HepG2 (cell line): Measurements from ENCODE around the gene TANC1. TPM values are rescaled to one million over a fixed set of nuclear protein-coding genes. Genes with fewer than 3 reads are reported as not detected.
A peak's percentile ranks its signal among the peaks of the same experiment; 100 is the strongest.

ENCODE experiments used
- CCDC6 ChIP-seq: sonication (generic); formaldehyde crosslinking; IDR thresholded peaks from 2 replicates; pipeline ENCODE4 v1.8.1; 2022; ENCODE audit warnings: mild to moderate bottlenecking, missing genetic modification reagents, moderate library complexity
- HNF4A ChIP-seq: sonication (generic); formaldehyde crosslinking; IDR thresholded peaks from 2 replicates; pipeline ENCODE4 v1.4.0; 2020; ENCODE audit warnings: missing genetic modification reagents
- RARA ChIP-seq: IDR thresholded peaks from 2 replicates; pipeline ENCODE4 v1.6.1; 2016; ENCODE audit warnings: missing genetic modification reagents, missing compliant biosample characterization
- ZBTB7B ChIP-seq: sonication (generic); formaldehyde crosslinking; IDR thresholded peaks from 2 replicates; pipeline ENCODE4 v1.4.0; 2020; ENCODE audit warnings: missing genetic modification reagents
- ZFX ChIP-seq: sonication (generic); formaldehyde crosslinking; IDR thresholded peaks from 2 replicates; pipeline ENCODE4 v1.4.0; 2020; ENCODE audit warnings: mild to moderate bottlenecking, low read depth, missing genetic modification reagents, moderate library complexity
- ZNF124 ChIP-seq: sonication (generic); formaldehyde crosslinking; IDR thresholded peaks from 2 replicates; pipeline ENCODE4 v1.4.0; 2020; ENCODE audit warnings: missing genetic modification reagents
- ZNF329 ChIP-seq: sonication (generic); formaldehyde crosslinking; IDR thresholded peaks from 2 replicates; pipeline ENCODE4 v1.9.0; 2021; ENCODE audit warnings: low read depth, mild to moderate bottlenecking, missing genetic modification reagents
- ZNF768 ChIP-seq: sonication (generic); formaldehyde crosslinking; IDR thresholded peaks from 2 replicates; pipeline ENCODE4 v1.4.0; 2020; ENCODE audit warnings: missing genetic modification reagents
- ZNF792 ChIP-seq: IDR thresholded peaks from 2 replicates; pipeline ENCODE4 v1.6.1; 2016
- ZSCAN12 ChIP-seq: sonication (generic); formaldehyde crosslinking; IDR thresholded peaks from 2 replicates; pipeline ENCODE4 v1.9.0; 2021; ENCODE audit warnings: mild to moderate bottlenecking, missing genetic modification reagents
- polyA plus RNA-seq, 8 experiments: library from polyadenylated mRNA; depleted of rRNA in 3 of 8; stranded (reverse) in 7 of 8; unstranded in 1 of 8; fragments of >200 nt; fragmentation: Illumina TruSeq in 4 of 8; extraction: Trizol in 4 of 8; gene quantifications; 2 replicates each; pipeline versions ENCODE4 v1.2.1 to v1.2.3, GENCODE V29; 2011 to 2016; ENCODE audit warnings: low read depth in 4 of 8, missing spikeins in 1 of 8, mixed read lengths in 1 of 8; ENCODE audit not compliant: insufficient read depth in 1 of 8
- total RNA-seq, 5 experiments: library from RNA; depleted of rRNA; stranded (reverse); fragments of >200 nt; fragmentation: Illumina TruSeq; extraction: Trizol; gene quantifications; 2 replicates each; pipeline ENCODE4 v1.2.3, GENCODE V29; 2016; ENCODE audit warnings: low read depth in 1 of 5
- TF ChIP-seq, protein P1 (sequence below), 2 experiments: sonication (generic) in 1 of 2; formaldehyde crosslinking in 1 of 2; IDR thresholded peaks; 2 replicates each; pipeline versions ENCODE4 v1.4.0 to v1.6.1; 2016 to 2020; ENCODE audit warnings: borderline replicate concordance in 1 of 2, low read depth in 1 of 2, mild to moderate bottlenecking in 1 of 2, missing genetic modification reagents in 1 of 2
- TF ChIP-seq, protein P2 (sequence below): sonication (generic); formaldehyde crosslinking; IDR thresholded peaks from 2 replicates; pipeline ENCODE4 v1.4.0; 2020; ENCODE audit warnings: mild to moderate bottlenecking, missing genetic modification reagents, borderline replicate concordance
- TF ChIP-seq, protein P3 (sequence below): sonication (generic); formaldehyde crosslinking; IDR thresholded peaks from 2 replicates; pipeline ENCODE4 v1.4.0; 2020; ENCODE audit warnings: mild to moderate bottlenecking, missing genetic modification reagents, borderline replicate concordance
- TF ChIP-seq, protein P4 (sequence below): sonication (generic); formaldehyde crosslinking; IDR thresholded peaks from 2 replicates; pipeline ENCODE4 v1.4.0; 2020; ENCODE audit warnings: missing genetic modification reagents
- TF ChIP-seq, protein P5 (sequence below): sonication (generic); formaldehyde crosslinking; IDR thresholded peaks from 2 replicates; pipeline ENCODE4 v1.8.0; 2022; ENCODE audit warnings: mild to moderate bottlenecking, missing genetic modification reagents; ENCODE audit not compliant: insufficient replicate concordance

TANC1 gene
- total and polyA plus RNA-seq, 2 of the 13 experiments (the other 11 are each of a cell fraction or from before 2014, with no cell fraction given), result 2.3 to 5.6 TPM

DNA sequence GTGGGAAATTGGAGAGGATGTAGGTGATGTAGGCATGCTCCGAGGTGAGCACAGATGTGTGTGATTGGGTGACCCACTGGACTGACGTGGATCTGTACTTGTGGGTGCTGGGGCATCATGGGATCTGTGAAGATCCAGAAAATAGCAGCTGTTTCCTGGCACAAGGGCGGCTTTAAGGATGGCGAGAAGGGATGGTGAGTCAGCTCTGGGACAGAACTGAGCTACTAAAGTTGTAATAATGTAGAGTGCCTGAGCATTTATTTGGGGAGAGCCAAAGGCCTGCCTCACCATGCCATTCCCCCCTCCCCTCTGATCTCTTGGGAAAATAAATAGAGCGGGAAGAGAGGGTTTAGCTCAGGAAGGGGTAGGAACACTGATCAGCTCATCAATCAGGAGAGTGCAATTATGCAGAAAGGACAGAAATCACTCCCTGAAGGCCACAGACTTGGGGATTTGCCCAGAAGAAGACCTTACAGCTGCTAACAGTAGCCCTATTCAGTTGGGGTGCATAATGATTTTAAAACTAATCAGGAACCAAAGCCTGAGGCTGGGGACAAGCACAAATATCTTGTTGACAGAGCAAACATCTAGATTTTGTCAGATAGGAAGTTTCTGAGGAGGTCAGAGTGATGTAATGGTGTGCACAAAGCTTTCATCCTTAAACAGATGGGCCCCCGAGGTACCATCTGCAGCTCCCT, 30.3 kb downstream of the TANC1 start (continued):
- TF ChIP-seq, protein P1, sequence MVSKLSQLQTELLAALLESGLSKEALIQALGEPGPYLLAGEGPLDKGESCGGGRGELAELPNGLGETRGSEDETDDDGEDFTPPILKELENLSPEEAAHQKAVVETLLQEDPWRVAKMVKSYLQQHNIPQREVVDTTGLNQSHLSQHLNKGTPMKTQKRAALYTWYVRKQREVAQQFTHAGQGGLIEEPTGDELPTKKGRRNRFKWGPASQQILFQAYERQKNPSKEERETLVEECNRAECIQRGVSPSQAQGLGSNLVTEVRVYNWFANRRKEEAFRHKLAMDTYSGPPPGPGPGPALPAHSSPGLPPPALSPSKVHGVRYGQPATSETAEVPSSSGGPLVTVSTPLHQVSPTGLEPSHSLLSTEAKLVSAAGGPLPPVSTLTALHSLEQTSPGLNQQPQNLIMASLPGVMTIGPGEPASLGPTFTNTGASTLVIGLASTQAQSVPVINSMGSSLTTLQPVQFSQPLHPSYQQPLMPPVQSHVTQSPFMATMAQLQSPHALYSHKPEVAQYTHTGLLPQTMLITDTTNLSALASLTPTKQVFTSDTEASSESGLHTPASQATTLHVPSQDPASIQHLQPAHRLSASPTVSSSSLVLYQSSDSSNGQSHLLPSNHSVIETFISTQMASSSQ (IDR thresholded peaks at IDR 0.05; ENCODE audit: low read depth), result no peak
- TF ChIP-seq, protein P1 (CRISPR knock-in tag; IDR thresholded peaks at IDR 0.05; ENCODE audit: borderline replicate concordance), result 0 out of 2 replicates have a peak, but pooled peaks have one; percentile 50
- peak; percentile 62 for TF ChIP-seq RARA
- no peak for TF ChIP-seq ZNF329
- TF ChIP-seq CCDC6 (CRISPR knock-in tag), result peak; percentile 68; the same call in 1 of the 2 replicates
- TF ChIP-seq, protein P2, sequence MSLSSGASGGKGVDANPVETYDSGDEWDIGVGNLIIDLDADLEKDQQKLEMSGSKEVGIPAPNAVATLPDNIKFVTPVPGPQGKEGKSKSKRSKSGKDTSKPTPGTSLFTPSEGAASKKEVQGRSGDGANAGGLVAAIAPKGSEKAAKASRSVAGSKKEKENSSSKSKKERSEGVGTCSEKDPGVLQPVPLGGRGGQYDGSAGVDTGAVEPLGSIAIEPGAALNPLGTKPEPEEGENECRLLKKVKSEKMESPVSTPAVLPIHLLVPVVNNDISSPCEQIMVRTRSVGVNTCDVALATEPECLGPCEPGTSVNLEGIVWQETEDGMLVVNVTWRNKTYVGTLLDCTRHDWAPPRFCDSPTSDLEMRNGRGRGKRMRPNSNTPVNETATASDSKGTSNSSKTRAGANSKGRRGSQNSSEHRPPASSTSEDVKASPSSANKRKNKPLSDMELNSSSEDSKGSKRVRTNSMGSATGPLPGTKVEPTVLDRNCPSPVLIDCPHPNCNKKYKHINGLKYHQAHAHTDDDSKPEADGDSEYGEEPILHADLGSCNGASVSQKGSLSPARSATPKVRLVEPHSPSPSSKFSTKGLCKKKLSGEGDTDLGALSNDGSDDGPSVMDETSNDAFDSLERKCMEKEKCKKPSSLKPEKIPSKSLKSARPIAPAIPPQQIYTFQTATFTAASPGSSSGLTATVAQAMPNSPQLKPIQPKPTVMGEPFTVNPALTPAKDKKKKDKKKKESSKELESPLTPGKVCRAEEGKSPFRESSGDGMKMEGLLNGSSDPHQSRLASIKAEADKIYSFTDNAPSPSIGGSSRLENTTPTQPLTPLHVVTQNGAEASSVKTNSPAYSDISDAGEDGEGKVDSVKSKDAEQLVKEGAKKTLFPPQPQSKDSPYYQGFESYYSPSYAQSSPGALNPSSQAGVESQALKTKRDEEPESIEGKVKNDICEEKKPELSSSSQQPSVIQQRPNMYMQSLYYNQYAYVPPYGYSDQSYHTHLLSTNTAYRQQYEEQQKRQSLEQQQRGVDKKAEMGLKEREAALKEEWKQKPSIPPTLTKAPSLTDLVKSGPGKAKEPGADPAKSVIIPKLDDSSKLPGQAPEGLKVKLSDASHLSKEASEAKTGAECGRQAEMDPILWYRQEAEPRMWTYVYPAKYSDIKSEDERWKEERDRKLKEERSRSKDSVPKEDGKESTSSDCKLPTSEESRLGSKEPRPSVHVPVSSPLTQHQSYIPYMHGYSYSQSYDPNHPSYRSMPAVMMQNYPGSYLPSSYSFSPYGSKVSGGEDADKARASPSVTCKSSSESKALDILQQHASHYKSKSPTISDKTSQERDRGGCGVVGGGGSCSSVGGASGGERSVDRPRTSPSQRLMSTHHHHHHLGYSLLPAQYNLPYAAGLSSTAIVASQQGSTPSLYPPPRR, result peak; percentile 83
- peak; percentile 25; the same call in 1 of the 2 replicates for TF ChIP-seq ZFX (CRISPR knock-in tag)
- TF ChIP-seq HNF4A (CRISPR knock-in tag), result peak; percentile 65
- TF ChIP-seq, protein P3, sequence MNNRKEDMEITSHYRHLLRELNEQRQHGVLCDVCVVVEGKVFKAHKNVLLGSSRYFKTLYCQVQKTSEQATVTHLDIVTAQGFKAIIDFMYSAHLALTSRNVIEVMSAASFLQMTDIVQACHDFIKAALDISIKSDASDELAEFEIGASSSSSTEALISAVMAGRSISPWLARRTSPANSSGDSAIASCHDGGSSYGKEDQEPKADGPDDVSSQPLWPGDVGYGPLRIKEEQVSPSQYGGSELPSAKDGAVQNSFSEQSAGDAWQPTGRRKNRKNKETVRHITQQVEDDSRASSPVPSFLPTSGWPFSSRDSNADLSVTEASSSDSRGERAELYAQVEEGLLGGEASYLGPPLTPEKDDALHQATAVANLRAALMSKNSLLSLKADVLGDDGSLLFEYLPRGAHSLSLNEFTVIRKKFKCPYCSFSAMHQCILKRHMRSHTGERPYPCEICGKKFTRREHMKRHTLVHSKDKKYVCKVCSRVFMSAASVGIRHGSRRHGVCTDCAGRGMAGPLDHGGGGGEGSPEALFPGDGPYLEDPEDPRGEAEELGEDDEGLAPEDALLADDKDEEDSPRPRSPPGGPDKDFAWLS (CRISPR knock-in tag), result 0 out of 2 replicates have a peak, but pooled peaks have one; percentile 81
- TF ChIP-seq ZNF792 (CRISPR knock-in tag), result no peak
- TF ChIP-seq, protein P4, sequence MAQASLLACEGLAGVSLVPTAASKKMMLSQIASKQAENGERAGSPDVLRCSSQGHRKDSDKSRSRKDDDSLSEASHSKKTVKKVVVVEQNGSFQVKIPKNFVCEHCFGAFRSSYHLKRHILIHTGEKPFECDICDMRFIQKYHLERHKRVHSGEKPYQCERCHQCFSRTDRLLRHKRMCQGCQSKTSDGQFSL (CRISPR knock-in tag), result no peak
- TF ChIP-seq ZNF768 (CRISPR knock-in tag), result no peak
- TF ChIP-seq ZNF124, result no peak
- TF ChIP-seq, protein P5, sequence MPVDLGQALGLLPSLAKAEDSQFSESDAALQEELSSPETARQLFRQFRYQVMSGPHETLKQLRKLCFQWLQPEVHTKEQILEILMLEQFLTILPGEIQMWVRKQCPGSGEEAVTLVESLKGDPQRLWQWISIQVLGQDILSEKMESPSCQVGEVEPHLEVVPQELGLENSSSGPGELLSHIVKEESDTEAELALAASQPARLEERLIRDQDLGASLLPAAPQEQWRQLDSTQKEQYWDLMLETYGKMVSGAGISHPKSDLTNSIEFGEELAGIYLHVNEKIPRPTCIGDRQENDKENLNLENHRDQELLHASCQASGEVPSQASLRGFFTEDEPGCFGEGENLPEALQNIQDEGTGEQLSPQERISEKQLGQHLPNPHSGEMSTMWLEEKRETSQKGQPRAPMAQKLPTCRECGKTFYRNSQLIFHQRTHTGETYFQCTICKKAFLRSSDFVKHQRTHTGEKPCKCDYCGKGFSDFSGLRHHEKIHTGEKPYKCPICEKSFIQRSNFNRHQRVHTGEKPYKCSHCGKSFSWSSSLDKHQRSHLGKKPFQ, result no peak
- TF ChIP-seq ZBTB7B (CRISPR knock-in tag), result peak; percentile 19; the same call in 1 of the 2 replicates
- no peak for TF ChIP-seq ZSCAN12 (CRISPR knock-in tag)
